HEK293 (cell line): Measurements from ENCODE around the gene NCEH1.

ENCODE experiments used
- CTCF ChIP-seq: fragments of 450-650 bp; formaldehyde crosslinking; IDR thresholded peaks from 2 replicates; pipeline ENCODE4 v1.5.1; 2016; ENCODE audit warnings: missing biosample characterization, missing genetic modification characterization
- GLIS1 ChIP-seq: fragments of 450-650 bp; formaldehyde crosslinking; IDR thresholded peaks from 2 replicates; pipeline ENCODE4 v1.5.1; 2016; ENCODE audit warnings: missing biosample characterization, missing genetic modification characterization
- HIC1 ChIP-seq: fragments of 450-650 bp; formaldehyde crosslinking; IDR thresholded peaks from 2 replicates; pipeline ENCODE4 v1.5.1; 2016; ENCODE audit warnings: missing biosample characterization, missing genetic modification characterization
- MEIS1 ChIP-seq: sonication (generic); formaldehyde crosslinking; IDR thresholded peaks from 2 replicates; pipeline ENCODE4 v1.8.1; 2022; ENCODE audit warnings: missing genetic modification reagents, mild to moderate bottlenecking, borderline replicate concordance
- PBX3 ChIP-seq: sonication (generic); formaldehyde crosslinking; IDR thresholded peaks from 2 replicates; pipeline ENCODE4 v1.8.1; 2022; ENCODE audit warnings: mild to moderate bottlenecking, moderate library complexity, missing genetic modification reagents
- PRDM2 ChIP-seq: fragments of 450-650 bp; formaldehyde crosslinking; IDR thresholded peaks from 2 replicates; pipeline ENCODE4 v1.5.1; 2016; ENCODE audit warnings: missing biosample characterization, missing genetic modification characterization, borderline replicate concordance
- TCF7L2 ChIP-seq: IDR thresholded peaks from 2 replicates; pipeline ENCODE4 v1.6.1; 2011; ENCODE audit warnings: low read depth, mild to moderate bottlenecking, inconsistent platforms, low read length, moderate library complexity, borderline replicate concordance
- ZBTB1 ChIP-seq: fragments of 450-650 bp; formaldehyde crosslinking; IDR thresholded peaks from 2 replicates; pipeline ENCODE4 v1.5.1; 2016; ENCODE audit warnings: missing biosample characterization, missing genetic modification characterization
- ZBTB11 ChIP-seq: fragments of 450-650 bp; formaldehyde crosslinking; conservative IDR thresholded peaks from 2 replicates; pipeline ENCODE4 v1.5.1; 2016; ENCODE audit warnings: low read depth, missing biosample characterization, missing genetic modification characterization
- ZBTB49 ChIP-seq: fragments of 450-650 bp; formaldehyde crosslinking; IDR thresholded peaks from 2 replicates; pipeline ENCODE4 v1.5.1; 2016; ENCODE audit warnings: missing biosample characterization, missing genetic modification characterization, low read depth
- ZEB2 ChIP-seq: fragments of 450-650 bp; formaldehyde crosslinking; IDR thresholded peaks from 2 replicates; pipeline ENCODE4 v1.5.1; 2016; ENCODE audit warnings: missing biosample characterization, missing genetic modification characterization
- ZNF132 ChIP-seq: fragments of 450-650 bp; formaldehyde crosslinking; IDR thresholded peaks from 2 replicates; pipeline ENCODE4 v1.5.1; 2017; ENCODE audit warnings: missing biosample characterization, missing genetic modification characterization, borderline replicate concordance
- ZNF175 ChIP-seq: fragments of 450-650 bp; formaldehyde crosslinking; IDR thresholded peaks from 2 replicates; pipeline ENCODE4 v1.5.1; 2016; ENCODE audit warnings: missing biosample characterization, missing genetic modification characterization
- ZNF23 ChIP-seq: fragments of 450-650 bp; formaldehyde crosslinking; IDR thresholded peaks from 2 replicates; pipeline ENCODE4 v1.5.1; 2016; ENCODE audit warnings: missing biosample characterization, missing genetic modification characterization, borderline replicate concordance
- ZNF366 ChIP-seq: fragments of 450-650 bp; formaldehyde crosslinking; conservative IDR thresholded peaks from 2 replicates; pipeline ENCODE4 v1.5.1; 2016; ENCODE audit warnings: missing biosample characterization, missing genetic modification characterization
- ZNF513 ChIP-seq: fragments of 450-650 bp; IDR thresholded peaks from 2 replicates; pipeline ENCODE4 v1.5.1; 2018; ENCODE audit warnings: missing biosample characterization, missing genetic modification characterization
- ZNF530 ChIP-seq: fragments of 450-650 bp; formaldehyde crosslinking; IDR thresholded peaks from 2 replicates; pipeline ENCODE4 v1.5.1; 2016; ENCODE audit warnings: low read depth, missing biosample characterization, missing genetic modification characterization
- ZNF654 ChIP-seq: fragments of 450-650 bp; formaldehyde crosslinking; IDR thresholded peaks from 2 replicates; pipeline ENCODE4 v1.5.1; 2016; ENCODE audit warnings: low read depth, missing biosample characterization, missing genetic modification characterization
- ZNF791 ChIP-seq: fragments of 450-650 bp; formaldehyde crosslinking; IDR thresholded peaks from 2 replicates; pipeline ENCODE4 v1.5.1; 2016; ENCODE audit warnings: missing biosample characterization, missing genetic modification characterization

Gene NCEH1

GRCh38 chr3:172710664-172711453, at the start of gene NCEH1 (continued):
- TF ChIP-seq ZBTB49 (tag by site-specific recombination): no peak
- peak; percentile 50 for TF ChIP-seq ZBTB11 (tag by site-specific recombination)
- no peak for TF ChIP-seq ZBTB1 (tag by site-specific recombination)
- TF ChIP-seq ZNF513 (tag by site-specific recombination): no peak
- TF ChIP-seq ZNF175: no peak
- no peak for TF ChIP-seq ZNF23
- peak; percentile 55; the same call in 1 of the 2 replicates for TF ChIP-seq ZEB2
- no peak for TF ChIP-seq PRDM2 (tag by site-specific recombination)
- peak; percentile 34; the same call in 1 of the 2 replicates for TF ChIP-seq GLIS1 (tag by site-specific recombination)
- TF ChIP-seq PBX3 (CRISPR knock-in tag): no peak
- TF ChIP-seq MEIS1 (CRISPR knock-in tag): no peak
- peak; percentile 48 for TF ChIP-seq ZNF654 (tag by site-specific recombination)
- peak; percentile 52 for TF ChIP-seq ZNF366 (tag by site-specific recombination)
- no peak for TF ChIP-seq TCF7L2
- TF ChIP-seq HIC1 (tag by site-specific recombination): peak; percentile 98
- no peak for TF ChIP-seq ZNF791
- TF ChIP-seq ZNF132 (tag by site-specific recombination): no peak
- TF ChIP-seq CTCF (tag by site-specific recombination): peak; percentile 78
- TF ChIP-seq ZNF530 (tag by site-specific recombination): no peak
